Caco-2 (cell line): Measurements from ENCODE around the gene DDOST. TPM values are rescaled to one million over a fixed set of nuclear protein-coding genes. Genes with fewer than 3 reads are reported as not detected.

ENCODE experiments used
- BruUV-seq: library from RNA; stranded (reverse); fragments of 400-500 nt; replicated peaks from 2 replicates; lab custom pipeline; 2021; lab: Mats Ljungman, UMichigan
- CTCF ChIA-PET: fragments of 300-600 bp; sonication (Branson Sonifier 250); formaldehyde crosslinking; loops from one replicate; lab custom pipeline; 2022; ENCODE audit warnings: antibody characterized with exemption; lab: Charles Lee
- POLR2A ChIA-PET: fragments of 300-600 bp; sonication (Branson Sonifier 250); formaldehyde crosslinking; loops from one replicate; lab custom pipeline; 2022; ENCODE audit warnings: antibody characterized with exemption; lab: Charles Lee
- DNase-seq, 2 experiments: peaks; one replicate each; pipeline versions ENCODE4 v3.0.0 to v3.0.0-alpha.2; 2020 to 2022
- H3K27me3 ChIP-seq: replicated peaks from 2 replicates; pipeline ENCODE4 v1.6.0; 2011; ENCODE audit warnings: low read length; ENCODE audit not compliant: control insufficient read depth, insufficient read depth
- H3K36me3 ChIP-seq: 2 replicates; pipeline ENCODE4 v1.5.1; 2011; ENCODE audit warnings: low read length; ENCODE audit not compliant: control insufficient read depth, insufficient read depth
- H3K4me1 ChIP-seq: fragments of 250-450 bp; sonication (Bioruptor Pico); 2 replicates; pipeline ENCODE4 v1.5.1; 2020; ENCODE audit warnings: mild to moderate bottlenecking
- H3K4me3 ChIP-seq: 2 replicates; pipeline ENCODE4 v1.5.1; 2011; ENCODE audit warnings: low read depth, mild to moderate bottlenecking, control low read depth, low read length
- H3K9me3 ChIP-seq: fragments of 250-450 bp; sonication (Bioruptor Pico); 2 replicates; pipeline ENCODE4 v1.5.1; 2020; ENCODE audit warnings: mild to moderate bottlenecking, moderate library complexity
- H3K27ac Mint-ChIP-seq: one replicate; pipeline ENCODE4 v1.8.0; 2022; ENCODE audit warnings: mixed read lengths; ENCODE audit not compliant: unreplicated experiment
- H3K27me3 Mint-ChIP-seq: one replicate; pipeline ENCODE4 v1.8.0; 2022; ENCODE audit warnings: mixed read lengths; ENCODE audit not compliant: insufficient read depth, unreplicated experiment
- H3K36me3 Mint-ChIP-seq: one replicate; pipeline ENCODE4 v1.8.0; 2022; ENCODE audit warnings: mild to moderate bottlenecking, mixed read lengths; ENCODE audit not compliant: insufficient read depth, unreplicated experiment
- H3K4me1 Mint-ChIP-seq: one replicate; pipeline ENCODE4 v1.8.0; 2022; ENCODE audit warnings: low read depth, mixed read lengths; ENCODE audit not compliant: unreplicated experiment
- H3K4me3 Mint-ChIP-seq: one replicate; pipeline ENCODE4 v1.8.0; 2022; ENCODE audit warnings: mild to moderate bottlenecking, moderate library complexity, mixed read lengths; ENCODE audit not compliant: unreplicated experiment
- H3K9me3 Mint-ChIP-seq: one replicate; pipeline ENCODE4 v1.8.0; 2022; ENCODE audit warnings: mixed read lengths; ENCODE audit not compliant: unreplicated experiment
- CTCF ChIP-seq, 2 experiments: fragments of 200-600 bp in 1 of 2; IDR thresholded peaks; 1 replicate in 1 of 2; 2 replicates in 1 of 2; pipeline versions ENCODE4 v1.5.1 to v1.8.0; 2011 to 2022; ENCODE audit warnings: antibody characterized with exemption in 1 of 2, control low read depth in 1 of 2, inconsistent platforms in 1 of 2, low read depth in 1 of 2, low read length in 1 of 2, mild to moderate bottlenecking in 1 of 2, moderate library complexity in 1 of 2; ENCODE audit not compliant: insufficient read depth in 1 of 2, severe bottlenecking in 1 of 2, unreplicated experiment in 1 of 2
- intact Hi-C: fragments of 100-400 bp; cut with micrococcal nuclease; formaldehyde crosslinking; loops from one replicate; pipeline ENCODE4 v1.10.0; 2022; ENCODE audit not compliant: unreplicated experiment
- total RNA-seq: library from RNA; stranded (reverse); gene quantifications from 2 replicates; pipeline ENCODE4 v1.2.3, GENCODE V29; 2022

Gene DDOST
- total RNA-seq, 1 experiment from 2014 or later, result 339 TPM

DNA sequence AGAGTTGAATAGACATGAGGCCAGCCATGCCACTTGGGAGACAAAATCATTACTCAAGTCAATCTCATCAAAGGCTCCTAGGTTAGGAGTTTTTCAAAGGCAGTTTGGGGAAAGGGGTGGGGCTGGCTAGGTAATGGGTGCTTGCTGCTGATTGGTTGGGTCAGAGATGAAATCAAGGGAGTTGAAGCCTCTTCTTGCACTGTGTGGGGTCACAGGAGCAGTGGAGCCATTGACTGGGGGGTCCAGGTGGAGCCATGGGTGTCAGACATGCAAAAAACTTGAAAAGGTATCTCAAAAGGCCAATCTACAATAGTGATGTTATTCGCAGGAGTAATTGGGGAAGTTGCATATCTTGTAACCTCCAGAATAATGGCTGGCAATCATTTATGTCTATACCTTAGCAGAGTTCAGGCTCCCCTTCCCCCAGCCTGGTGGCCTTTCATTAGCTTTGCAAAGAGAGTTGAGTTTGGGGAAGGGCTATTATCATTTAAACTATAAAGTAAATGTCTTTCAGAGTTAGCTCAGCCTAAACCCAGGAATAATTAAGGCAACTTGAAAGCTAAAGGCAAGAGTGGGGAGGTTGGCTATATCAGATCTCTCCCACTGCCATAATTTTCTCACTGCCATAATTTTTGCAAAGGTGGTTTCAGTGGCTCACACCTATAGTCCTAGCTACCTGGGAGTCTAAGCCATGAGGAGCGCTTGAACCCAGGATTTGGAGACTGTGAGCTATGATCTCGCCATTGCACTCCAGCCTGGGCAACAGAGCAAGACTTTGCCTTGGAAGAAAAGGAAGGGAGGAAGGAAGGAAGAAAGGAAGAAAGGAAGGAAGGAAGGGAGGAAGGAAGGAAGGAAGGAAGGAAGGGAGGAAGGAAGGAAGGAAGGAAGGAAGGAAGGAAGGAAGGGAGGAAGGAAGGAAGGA, 35.7 kb downstream of the DDOST start:
- Mint-ChIP-seq H3K9me3 (no peaks in the 10 kb centered on the region), H3K27ac (no peak overlapping the region), H3K4me1 (peaks cover 6% of the 10 kb centered on the region), H3K36me3 (no peaks in the 10 kb centered on the region), H3K4me3 (no peak overlapping the region), H3K27me3 (no peaks in the 10 kb centered on the region)
- DNase-seq, result no peak
- ChIA-PET CTCF (no interaction called here), POLR2A (no interaction called here)
- intact Hi-C loops, result no loop called here
- H3K36me3 ChIP-seq, result no peaks in the 10 kb centered on the region
- BruUV-seq, result no TSS peak
- TF ChIP-seq CTCF (IDR thresholded peaks at IDR 0.05; ENCODE audit: insufficient read depth in 1 of 2, low read depth in 1 of 2, low read length in 1 of 2, severe bottlenecking in 1 of 2, unreplicated experiment in 1 of 2), result no peak
- H3K4me3 ChIP-seq, result no peak overlapping the region
- H3K4me1 ChIP-seq, result no peaks in the 10 kb centered on the region
- no peaks in the 10 kb centered on the region for H3K9me3 ChIP-seq
- H3K27me3 ChIP-seq, result no peaks in the 10 kb centered on the region

DNA sequence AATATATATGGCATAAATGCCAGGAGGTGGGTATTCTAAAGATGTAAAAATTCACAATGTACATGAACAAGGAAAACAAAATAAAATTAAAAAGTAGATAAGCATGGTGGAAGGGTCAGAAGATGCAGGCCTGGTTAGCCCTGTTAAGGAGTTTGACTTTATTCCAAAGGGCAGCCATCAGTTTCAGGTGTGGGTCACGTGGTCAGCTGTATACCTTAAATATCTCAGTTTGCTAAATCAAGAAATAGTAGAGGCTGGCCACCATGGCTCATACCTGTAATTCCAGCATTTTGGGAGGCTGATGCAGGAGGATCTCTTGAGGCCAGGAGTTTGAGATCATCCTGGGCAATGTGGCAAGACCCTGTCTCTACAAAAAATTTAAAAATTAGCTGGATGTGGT, 36.5 kb downstream of the DDOST start:
- no TSS peak for BruUV-seq
- TF ChIP-seq CTCF (IDR thresholded peaks at IDR 0.05; ENCODE audit: insufficient read depth in 1 of 2, low read depth in 1 of 2, low read length in 1 of 2, severe bottlenecking in 1 of 2, unreplicated experiment in 1 of 2), result no peak
- H3K27me3 ChIP-seq, result no peaks in the 10 kb centered on the region
- H3K4me1 ChIP-seq, result no peaks in the 10 kb centered on the region
- no peaks in the 10 kb centered on the region for H3K36me3 ChIP-seq
- H3K4me3 Mint-ChIP-seq, result no peak overlapping the region
- no peaks in the 10 kb centered on the region for H3K9me3 ChIP-seq
- no peak overlapping the region for H3K4me3 ChIP-seq
- intact Hi-C loops, result no loop called here
- H3K27ac Mint-ChIP-seq, result no peak overlapping the region
- ChIA-PET POLR2A (no interaction called here), CTCF (interaction anchor here (0.9 kb wide), 1 partner anchor 31 kb away, joined by 3 read pairs; no protein-coding TSS in a partner anchor)
- no peaks in the 10 kb centered on the region for H3K36me3 Mint-ChIP-seq
- H3K4me1 Mint-ChIP-seq, result peaks cover 6% of the 10 kb centered on the region
- no peaks in the 10 kb centered on the region for H3K9me3 Mint-ChIP-seq
- no peak for DNase-seq
- H3K27me3 Mint-ChIP-seq, result no peaks in the 10 kb centered on the region

DNA sequence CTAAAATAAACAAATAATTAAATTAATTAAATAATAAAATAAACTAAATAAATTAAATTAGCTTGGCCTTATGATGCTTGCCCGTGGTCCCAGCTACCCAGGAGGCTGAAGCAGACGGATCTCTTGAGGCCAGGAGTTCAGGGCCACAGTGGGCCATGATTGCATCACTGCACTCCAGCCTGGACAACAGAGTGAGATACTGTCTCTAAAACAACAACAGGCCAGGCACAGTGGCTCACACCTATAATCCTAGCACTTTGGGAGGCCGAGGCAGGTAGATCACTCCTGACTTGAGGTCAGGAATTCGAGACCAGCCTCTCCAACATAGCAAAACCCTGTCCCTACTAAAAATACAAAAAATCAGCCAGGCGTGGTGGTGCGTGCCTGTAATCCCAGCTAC, 40.2 kb downstream of the DDOST start:
- intact Hi-C loops, result no loop called here
- no peaks in the 10 kb centered on the region for H3K27me3 Mint-ChIP-seq
- H3K4me3 Mint-ChIP-seq, result no peak overlapping the region
- no peak for DNase-seq
- H3K36me3 Mint-ChIP-seq, result no peaks in the 10 kb centered on the region
- Histone ChIP-seq H3K4me1 (no peaks in the 10 kb centered on the region), H3K4me3 (no peak overlapping the region), H3K9me3 (no peaks in the 10 kb centered on the region), H3K36me3 (no peaks in the 10 kb centered on the region), H3K27me3 (no peaks in the 10 kb centered on the region)
- TF ChIP-seq CTCF (IDR thresholded peaks at IDR 0.05; ENCODE audit: insufficient read depth in 1 of 2, low read depth in 1 of 2, low read length in 1 of 2, severe bottlenecking in 1 of 2, unreplicated experiment in 1 of 2), result no peak
- CTCF ChIA-PET, result interaction anchor here (0.7 kb wide), 1 partner anchor 728 kb away, joined by 3 read pairs; no protein-coding TSS in a partner anchor
- BruUV-seq, result no TSS peak
- H3K9me3 Mint-ChIP-seq, result no peaks in the 10 kb centered on the region
- no peak overlapping the region for H3K27ac Mint-ChIP-seq
- peaks cover 6% of the 10 kb centered on the region for H3K4me1 Mint-ChIP-seq
- POLR2A ChIA-PET, result no interaction called here
